Dedifferentiated amniotic fluid mesenchymal stem cell (primary cell): ENCODE measurements around the gene NDN.
A peak's percentile ranks its signal among the peaks of the same experiment; 100 is the strongest.
"Not testable (repeated sequence)": the region's sequence is repeated elsewhere in the genome, so short reads cannot be mapped to it uniquely, and the experiment has no call there.

Experiments
- DNase-seq: peaks from one replicate; pipeline ENCODE4 v3.0.0-alpha.2; 2016; ENCODE audit errors: extremely low spot score

NDN gene, protein sequence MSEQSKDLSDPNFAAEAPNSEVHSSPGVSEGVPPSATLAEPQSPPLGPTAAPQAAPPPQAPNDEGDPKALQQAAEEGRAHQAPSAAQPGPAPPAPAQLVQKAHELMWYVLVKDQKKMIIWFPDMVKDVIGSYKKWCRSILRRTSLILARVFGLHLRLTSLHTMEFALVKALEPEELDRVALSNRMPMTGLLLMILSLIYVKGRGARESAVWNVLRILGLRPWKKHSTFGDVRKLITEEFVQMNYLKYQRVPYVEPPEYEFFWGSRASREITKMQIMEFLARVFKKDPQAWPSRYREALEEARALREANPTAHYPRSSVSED

DNA sequence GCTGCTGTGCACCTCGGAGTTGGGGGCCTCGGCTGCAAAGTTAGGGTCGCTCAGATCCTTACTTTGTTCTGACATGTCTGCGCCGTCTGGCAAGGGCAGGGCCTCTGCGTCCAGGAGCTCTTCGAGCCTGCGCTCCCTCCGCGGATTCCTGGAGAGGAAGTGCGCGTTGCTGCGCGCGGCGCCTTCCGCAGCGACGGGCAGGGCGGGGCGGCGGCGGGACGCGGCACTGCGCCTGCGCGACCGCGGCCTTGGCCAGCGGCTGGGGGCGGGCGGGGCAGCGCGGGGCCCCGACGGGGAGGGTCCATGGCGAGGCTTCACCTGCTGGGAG lies at the start of gene NDN:
TSS of gene NDN (minus strand) at position 163 of the 328 bp plus-strand sequence. CDS start at position 75, 88 bp downstream.
- DNase-seq, result no peak

DNA sequence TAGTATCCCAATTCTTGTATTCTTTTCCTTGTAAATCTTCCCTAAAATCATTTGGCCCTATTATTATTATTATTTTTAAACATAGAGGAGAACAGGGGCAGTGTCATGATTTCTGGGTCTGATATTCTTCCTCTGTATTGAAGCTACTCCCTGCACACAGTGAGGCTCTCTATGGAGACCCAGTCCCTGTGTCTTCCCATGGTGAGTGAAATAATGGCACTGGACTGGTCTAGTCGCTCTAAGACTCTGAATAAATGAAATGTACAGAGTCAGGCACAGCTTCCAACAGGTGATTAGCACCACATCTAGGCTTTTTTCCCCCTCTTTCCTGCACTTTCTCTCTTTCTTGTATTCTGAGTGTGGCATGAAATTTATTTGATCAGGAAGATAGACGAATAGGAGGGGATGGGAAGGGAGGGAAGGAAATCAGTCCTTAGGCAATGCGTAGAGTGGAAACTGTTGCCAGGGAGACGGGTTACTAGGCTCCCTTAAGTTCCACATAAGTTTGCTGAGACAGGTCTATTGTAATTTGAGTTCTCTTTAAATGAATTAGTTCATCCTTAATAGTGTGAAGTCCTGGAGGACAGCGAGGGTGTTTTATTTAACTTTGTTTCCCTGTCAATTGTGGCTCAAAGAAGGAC lies 49.0 kb upstream of the NDN start:
- no peak for DNase-seq

DNA sequence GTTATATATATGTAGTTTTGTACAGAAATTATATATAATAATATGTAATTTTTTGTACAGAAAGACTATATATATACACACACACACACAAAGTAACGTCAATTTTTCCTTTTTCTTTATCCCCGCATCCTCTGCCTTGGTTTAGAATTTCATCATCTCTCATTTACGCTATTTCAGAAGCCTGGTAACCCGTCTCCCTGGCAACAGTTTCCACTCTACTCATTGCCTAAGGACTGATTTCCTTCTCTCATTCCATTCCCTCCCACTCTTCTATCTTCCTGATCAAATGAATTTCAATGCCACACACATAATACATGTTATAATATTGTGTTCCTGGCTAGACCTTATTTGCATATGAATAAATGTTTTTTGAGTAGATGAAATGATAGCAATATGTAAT lies 47.8 kb upstream of the NDN start:
- DNase-seq, result no peak

DNA sequence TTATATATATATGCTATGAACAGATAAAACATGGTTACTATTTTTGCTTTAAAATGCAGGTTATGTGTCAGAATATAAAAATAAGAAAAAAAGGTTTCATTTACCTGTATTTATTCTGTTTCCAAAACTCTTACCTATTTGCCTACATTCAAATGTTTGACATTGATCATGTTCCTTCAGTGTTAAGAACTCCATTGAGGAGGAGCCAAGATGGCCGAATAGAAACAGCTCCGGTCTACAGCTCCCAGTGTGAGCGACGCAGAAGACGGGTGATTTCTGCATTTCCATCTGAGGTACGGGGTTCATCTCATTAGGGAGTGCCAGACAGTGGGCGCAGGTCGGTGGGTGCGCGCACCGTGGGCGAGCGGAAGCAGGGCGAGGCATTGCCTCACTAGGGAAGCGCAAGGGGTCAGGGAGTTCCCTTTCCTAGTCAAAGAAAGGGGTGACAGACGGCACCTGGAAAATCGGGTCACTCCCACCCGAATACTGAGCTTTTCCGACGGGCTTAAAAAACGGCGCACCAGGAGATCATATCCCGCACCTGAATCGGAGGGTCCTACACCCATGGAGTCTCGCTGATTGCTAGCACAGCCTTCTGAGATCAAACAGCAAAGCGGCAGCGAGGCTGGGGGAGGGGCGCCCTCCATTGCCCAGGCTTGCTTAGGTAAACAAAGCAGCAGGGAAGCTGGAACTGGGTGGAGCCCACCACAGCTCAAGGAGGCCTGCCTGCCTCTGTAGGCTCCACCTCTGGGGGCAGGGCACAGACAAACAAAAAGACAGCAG lies 27.0 kb upstream of the NDN start:
- not testable (repeated sequence) for DNase-seq

DNA sequence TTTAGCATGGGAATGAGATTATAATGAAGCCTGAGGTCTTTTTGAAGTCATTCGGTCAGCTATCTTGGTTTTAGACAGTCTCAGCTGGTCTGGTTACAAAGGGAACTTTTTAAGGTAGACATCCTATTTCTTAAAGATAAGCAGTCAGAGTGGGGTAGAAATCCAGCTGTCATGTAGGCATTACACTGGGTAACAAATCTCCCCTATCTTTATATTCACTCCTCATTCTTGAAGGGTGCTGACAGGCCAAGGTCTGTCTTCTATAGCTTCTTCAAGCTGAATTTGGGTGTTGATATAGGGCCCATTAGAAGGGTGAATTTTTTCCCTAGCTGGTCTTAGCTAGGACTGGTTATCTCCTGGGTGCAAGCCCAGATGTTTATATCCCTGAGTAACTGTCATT lies 21.2 kb upstream of the NDN start:
- DNase-seq, result no peak

DNA sequence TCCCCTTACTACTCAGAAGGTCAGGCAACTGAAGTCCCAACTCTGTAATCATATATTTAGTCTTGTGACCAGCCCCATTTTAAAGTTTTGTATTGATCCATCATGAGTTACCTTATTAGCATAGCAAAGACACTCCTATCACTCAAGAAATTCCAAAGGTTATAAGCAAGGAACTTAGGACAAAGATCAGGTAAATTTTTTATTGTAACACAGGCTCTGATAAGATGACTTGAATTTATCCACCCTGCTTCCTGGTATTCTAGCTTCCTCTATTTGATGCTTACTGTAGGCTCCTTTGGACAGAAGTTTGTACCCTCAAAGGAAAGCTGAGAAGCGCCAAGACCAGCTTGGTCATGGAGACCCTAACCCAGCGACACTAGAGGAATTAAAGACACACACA lies 8.2 kb upstream of the NDN start:
- no peak for DNase-seq

DNA sequence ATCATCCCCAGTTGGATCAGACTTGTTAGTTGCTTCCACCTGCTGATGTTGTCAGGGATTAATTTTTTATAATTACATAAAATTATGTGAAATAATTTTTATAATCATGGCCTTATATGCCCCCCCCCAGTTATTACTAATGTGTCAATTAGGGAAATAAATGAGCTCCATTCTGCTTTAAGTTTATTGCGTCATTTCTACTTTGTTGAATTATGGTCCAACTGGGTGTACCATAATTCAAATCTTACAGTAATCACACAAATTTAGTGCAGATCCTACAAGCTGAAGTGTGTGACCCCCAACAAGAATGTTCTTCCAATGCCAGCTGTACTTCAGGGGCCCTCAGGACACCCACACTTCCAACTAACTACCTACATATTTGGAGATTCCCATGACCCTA lies 7.5 kb upstream of the NDN start:
- DNase-seq, result no peak

DNA sequence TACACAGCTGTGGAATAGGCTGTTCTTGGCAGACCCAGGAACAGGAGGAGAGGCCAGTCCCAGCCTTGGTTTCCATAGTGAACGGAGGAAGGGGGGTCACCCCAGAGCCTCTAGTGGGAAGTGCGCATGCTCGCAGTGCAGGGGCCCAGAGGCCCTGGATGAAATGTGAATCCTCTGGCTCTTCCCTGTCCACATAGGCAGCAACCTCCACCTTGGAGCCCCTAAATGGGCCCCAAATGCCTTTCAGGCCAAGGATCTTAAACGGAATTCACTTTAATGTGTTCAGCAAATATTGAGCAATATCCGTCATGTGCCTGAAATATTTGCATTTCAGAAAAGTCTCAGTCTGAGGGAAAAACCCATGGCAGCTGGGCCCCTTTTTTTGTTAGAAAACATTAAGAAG lies 3.3 kb upstream of the NDN start:
- DNase-seq, result peak; percentile 15

DNA sequence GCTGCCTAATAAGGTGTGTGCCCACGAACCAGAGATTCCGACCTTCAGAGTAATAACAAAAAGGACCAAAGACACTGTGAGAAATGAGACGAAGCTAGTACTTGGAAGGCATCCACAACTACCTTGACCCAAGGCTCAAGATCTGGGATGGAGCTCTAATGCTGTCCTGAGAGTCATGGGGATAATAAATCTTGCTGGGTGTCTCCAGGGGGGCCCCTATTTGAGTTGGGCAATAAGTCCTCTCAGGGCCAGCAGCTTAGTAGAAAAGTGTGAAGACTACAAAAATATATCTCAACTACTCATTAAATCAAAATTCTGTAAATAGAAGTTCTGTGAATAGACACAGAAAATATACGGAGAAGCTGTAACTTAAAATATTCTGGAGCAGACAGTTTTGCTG lies 2.9 kb upstream of the NDN start:
- no peak for DNase-seq

DNA sequence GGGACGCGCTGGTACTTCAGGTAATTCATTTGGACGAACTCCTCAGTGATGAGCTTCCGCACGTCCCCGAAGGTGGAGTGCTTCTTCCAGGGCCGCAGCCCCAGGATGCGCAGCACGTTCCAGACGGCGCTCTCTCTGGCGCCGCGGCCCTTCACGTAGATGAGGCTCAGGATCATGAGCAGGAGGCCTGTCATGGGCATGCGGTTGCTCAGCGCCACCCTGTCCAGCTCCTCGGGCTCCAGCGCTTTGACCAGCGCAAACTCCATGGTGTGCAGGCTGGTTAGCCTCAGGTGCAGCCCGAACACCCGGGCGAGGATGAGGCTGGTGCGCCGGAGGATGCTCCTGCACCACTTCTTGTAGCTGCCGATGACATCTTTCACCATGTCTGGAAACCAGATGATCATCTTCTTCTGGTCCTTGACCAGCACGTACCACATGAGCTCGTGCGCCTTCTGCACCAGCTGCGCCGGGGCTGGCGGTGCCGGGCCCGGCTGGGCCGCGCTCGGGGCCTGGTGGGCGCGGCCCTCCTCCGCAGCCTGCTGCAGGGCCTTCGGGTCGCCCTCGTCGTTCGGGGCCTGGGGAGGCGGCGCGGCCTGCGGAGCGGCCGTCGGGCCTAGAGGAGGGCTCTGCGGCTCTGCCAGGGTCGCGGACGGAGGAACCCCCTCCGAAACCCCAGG lies 501 bp downstream of the NDN start:
- DNase-seq, result no peak

DNA sequence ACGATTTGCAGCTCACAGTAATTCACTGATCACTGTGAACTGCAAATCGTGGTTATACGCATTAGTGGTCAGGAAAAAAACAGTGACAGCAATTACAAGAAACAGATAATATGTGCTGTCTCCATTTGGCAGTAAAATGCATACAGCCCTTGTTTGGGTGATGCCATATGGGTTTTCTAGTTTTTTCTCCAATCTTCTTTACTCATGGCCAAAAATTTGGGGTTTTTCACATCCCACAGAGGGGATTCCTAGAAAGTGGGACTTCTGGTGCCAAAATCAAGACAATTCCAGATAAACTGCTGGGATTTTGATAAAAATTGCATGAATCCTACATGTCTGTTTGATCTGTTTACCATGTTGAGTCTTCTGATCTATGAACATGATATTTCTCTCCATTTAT lies 15.6 kb downstream of the NDN start:
- DNase-seq, result no peak

DNA sequence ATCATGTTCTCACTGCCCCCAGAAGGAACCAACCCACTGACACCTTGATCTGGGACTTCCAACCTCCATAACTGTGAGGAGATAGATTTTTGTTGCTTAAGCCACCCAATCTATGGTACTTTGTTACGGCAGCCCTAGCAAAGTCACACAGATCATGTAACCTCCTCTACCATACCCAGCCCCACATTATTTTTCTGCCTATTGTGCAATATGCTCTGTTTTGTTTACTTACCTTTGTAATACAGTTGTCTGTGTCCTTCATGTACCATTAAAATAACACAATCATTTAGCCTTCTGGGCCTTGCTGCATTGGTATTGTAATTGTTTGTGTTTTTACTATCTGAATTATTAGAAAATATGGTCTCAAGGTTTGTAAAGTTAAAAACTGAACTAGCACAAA lies 16.1 kb downstream of the NDN start:
- no peak for DNase-seq

DNA sequence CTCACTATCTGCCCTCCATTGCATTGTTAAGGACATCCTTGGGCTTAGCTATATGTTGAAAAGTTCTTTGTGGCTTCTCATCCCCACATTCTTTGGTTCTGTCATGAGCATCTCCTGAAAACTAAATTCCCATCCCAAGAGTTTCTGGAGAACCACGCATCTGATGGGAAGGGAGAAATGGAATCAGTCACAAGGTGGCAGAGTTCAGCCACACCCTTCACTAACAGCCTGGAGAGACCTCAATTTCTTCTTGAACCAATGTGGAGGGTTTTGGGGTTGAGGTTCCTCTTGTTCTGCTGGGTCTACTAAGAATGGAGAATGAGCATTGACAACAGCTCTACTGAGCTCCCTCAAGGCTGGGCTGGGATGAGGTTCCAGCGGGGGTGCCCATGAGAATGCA lies 23.9 kb downstream of the NDN start:
- DNase-seq, result no peak

DNA sequence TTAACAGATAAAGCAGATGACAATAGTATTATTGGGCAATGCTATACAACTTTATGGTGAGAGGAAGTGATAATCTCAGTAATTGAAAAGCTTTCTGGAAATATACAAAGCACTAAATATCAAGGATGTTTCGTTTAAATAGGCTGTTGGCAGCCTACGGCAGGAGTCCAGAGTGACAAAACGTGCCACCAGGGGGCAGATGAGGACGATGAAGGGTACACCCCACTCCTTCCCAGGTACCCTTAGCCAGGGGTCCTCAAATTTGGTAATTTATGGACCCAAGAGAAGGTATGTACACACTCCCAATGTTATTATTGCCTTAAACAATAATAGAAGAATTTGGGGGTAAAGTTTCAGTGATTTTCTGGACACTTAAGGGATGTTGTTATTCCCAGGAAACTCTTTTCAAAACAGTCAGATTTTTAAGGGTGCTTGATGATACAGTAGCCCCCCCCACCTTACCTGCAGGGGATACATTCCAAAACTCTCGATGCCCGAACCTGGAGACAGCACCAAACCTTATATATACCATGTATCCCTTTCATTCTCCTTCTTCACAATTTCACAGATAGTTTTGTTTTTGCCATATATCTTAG lies 38.1 kb downstream of the NDN start:
- no peak for DNase-seq

DNA sequence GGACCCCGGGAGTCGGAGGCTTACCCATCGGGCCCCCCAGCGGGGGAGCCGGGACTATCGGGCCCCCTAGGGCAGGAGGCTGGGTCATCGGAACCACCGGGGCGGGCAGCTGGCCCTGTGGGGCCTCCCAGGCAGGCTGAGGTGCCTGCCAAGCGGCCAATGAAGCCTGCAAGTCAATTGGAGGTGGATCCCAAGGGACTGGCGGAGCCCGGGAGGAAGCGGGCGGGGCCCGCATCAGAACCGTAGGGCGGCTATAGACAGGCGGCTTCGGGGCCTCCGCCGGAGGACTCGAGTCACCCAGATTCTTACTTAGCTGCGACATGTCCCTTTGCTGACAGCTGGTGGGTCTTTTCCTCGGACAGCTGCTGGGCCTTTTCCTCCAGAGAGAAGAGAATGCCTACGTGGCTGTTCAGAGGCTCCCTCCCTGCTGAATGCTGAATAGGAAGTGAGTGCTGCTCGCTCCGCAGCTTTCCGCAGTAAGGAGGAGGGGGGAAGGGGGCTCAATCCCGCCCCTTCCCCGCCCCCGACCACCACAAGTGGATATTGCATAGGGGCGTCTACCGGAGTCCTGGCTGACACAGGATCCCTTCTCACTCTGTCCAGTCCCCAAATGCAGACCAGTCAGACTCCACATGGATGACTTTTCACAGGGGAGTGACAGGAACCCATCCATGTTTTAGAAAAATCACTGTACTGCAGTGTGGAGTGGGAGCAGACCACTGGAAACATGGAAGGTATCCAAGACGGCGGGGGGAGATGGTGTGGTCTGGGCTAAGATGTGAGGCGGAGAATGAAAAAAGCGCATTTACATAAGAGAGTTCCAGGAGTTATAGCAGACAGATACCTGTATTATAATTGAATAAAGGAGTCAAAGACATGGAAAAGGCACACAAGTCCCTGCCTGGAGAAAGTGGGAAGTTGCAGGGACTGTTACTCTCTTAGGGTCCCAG lies 39.4 kb downstream of the NDN start, which contains the start of gene MAGEL2:
TSS of gene MAGEL2 (minus strand) at position 447 of the 950 bp plus-strand sequence. CDS start at position 322, 125 bp downstream.
- no peak for DNase-seq

DNA sequence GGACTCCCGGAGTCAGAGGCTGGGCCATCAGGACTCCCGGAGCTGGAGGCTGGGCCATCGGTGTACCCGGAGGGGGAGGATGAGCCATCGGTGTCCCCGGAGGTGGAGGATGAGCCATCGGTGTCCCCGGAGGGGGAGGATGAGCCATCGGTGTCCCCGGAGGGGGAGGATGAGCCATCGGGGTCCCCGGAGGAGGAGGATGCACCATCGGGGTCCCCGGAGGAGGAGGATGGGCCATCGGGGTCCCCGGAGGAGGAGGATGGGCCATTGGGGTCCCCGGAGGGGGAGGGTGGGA lies 40.2 kb downstream of the NDN start:
- no peak for DNase-seq

DNA sequence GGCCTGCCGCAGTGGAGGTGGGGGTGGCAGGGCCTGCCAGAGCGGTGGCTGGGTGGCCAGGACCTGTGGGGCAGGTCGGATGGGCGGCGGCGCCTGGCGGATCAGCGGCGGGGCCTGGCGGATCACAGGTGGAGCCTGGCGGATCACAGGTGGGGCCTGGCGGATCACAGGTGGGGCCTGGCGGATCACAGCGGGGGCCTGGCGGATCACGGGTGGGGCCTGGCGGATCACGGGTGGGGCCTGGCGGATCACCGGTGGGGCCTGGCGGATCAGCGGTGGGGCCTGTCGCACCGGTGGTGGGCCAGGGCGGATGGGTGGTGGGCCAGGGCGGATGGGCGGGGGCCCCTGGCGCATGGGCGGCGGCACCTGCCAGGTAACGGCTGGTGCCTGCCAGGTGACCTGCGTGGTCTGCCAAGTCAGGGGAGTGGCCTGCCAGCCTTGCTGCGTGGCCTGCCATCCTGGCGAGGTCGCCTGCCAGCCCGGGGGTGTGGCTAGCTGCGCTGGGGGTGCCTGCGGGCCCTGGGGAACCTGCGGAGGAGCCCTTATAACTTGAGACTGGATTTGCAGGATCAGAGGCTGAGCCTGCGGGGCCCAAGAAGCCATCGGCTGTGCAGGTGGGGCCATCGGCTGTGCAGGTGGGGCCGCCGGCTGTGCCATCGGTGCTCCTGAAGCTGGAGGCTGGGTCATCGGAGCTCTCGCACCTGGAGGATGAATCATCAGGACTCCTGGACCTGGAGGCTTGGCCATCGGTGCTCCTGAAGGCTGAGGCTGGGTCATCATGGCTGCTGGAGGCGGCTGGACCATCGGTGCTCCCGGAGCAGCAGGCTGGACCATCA lies 40.7 kb downstream of the NDN start:
- no peak for DNase-seq

DNA sequence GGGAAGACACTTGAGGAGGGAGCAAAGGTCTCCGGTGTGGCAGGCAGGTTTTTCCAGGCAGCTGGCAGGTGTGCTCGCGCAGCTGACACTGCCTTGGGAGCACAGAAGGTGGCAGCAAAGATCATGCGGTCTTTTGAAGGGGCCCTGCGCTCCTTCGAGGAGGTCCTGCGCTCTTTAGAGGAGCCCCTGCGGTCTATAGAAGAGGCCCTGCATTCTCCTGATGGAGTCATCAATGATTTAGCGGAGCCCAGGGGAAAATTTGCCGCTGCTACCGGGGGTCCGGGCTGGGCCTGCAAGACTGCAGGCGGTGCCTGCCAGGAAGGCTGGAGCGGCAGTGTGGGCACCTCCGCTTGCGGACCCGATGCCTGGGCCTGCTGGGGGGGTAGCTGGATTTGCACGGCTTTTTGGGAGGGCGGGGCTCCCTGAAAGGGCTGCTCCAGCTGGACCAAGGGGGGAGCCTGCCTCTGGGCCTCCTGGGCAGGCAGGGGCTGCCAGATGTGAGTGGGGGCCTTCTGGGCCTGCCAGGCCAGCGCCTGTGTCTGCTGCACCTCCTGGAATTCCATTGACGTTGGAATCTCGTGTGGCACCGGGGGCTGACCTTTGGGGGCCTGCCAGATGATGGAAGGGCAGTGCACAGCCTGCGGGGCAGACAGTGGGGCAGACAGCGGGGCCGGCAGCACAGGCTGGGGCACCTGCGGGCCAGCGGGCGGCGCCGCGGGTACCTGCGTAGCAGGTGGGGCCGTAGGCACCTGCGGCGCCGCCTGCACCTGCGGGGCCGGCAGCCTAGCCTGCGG lies 41.5 kb downstream of the NDN start:
- no peak for DNase-seq

DNA sequence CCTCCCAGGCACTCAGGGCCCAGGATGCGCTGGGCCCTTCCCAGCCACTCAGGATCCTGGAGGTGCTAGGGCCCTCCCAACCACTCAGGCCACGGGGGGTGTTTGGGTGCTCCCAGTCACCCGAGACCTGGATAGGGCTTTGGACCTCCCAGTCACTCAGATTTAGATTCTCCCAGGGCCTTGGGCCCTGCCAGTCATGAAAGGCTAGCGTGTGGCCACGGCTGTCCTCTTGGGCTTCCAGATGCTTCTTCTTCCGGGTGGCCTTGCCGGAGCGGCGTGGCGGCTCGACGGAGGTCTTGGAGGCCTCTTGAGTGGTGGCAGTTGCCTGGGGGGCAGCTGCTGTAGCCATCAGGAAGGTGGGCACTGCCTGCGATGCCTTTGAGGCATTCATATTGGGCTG lies 42.3 kb downstream of the NDN start:
- DNase-seq, result no peak
